Suprapubic skin (tissue), 4 donors: ENCODE results near the gene IFIT3.

Source experiments
- POLR2A ChIP-seq, 2 donors: fragments of 450-650 bp; IDR thresholded peaks; one replicate each; pipeline ENCODE4 v1.6.1; 2017; ENCODE audit warnings: antibody characterized with exemption in 2 of 2, mild to moderate bottlenecking in 2 of 2, moderate library complexity in 2 of 2
- POLR2AphosphoS5 ChIP-seq, 3 donors: sonication (generic); formaldehyde crosslinking; IDR thresholded peaks; one replicate each; pipeline ENCODE4 v1.6.1; 2017; ENCODE audit warnings: antibody characterized with exemption in 3 of 3
- TF ChIP-seq, protein P1 (sequence below), 2 donors: fragments of 200-600 bp in 1 of 2; fragments of 450-650 bp in 1 of 2; sonication (generic) in 1 of 2; IDR thresholded peaks; one replicate each; pipeline ENCODE4 v1.5.1; 2016 to 2019; ENCODE audit warnings: antibody characterized with exemption in 2 of 2, mild to moderate bottlenecking in 1 of 2, moderate library complexity in 1 of 2

DNA sequence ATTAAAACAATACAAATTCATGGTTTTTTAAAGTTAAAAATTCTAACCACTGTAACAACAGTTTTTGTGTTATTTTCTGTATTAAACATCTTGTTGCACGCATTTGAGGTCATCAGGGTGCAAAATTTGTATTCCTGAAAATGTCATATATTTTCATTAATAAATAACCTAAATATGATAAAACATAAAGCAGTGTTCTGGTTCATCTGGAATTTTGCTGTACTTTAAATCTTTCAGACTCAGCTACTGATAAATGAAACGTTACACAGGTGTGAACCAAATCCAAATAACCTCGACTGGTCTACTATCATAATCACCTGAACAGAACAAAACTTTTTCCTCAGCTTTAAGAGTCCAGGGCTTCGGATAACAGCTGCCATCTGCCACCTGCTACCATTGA lies 19.1 kb upstream of the IFIT3 start:
- TF ChIP-seq, protein P1, sequence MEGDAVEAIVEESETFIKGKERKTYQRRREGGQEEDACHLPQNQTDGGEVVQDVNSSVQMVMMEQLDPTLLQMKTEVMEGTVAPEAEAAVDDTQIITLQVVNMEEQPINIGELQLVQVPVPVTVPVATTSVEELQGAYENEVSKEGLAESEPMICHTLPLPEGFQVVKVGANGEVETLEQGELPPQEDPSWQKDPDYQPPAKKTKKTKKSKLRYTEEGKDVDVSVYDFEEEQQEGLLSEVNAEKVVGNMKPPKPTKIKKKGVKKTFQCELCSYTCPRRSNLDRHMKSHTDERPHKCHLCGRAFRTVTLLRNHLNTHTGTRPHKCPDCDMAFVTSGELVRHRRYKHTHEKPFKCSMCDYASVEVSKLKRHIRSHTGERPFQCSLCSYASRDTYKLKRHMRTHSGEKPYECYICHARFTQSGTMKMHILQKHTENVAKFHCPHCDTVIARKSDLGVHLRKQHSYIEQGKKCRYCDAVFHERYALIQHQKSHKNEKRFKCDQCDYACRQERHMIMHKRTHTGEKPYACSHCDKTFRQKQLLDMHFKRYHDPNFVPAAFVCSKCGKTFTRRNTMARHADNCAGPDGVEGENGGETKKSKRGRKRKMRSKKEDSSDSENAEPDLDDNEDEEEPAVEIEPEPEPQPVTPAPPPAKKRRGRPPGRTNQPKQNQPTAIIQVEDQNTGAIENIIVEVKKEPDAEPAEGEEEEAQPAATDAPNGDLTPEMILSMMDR (IDR thresholded peaks at IDR 0.05) = no peak
- TF ChIP-seq POLR2AphosphoS5 (IDR thresholded peaks at IDR 0.05) (no peak), POLR2A (IDR thresholded peaks at IDR 0.05) (no peak)
